ENCODE measurements around the gene TMED9.

DNA sequence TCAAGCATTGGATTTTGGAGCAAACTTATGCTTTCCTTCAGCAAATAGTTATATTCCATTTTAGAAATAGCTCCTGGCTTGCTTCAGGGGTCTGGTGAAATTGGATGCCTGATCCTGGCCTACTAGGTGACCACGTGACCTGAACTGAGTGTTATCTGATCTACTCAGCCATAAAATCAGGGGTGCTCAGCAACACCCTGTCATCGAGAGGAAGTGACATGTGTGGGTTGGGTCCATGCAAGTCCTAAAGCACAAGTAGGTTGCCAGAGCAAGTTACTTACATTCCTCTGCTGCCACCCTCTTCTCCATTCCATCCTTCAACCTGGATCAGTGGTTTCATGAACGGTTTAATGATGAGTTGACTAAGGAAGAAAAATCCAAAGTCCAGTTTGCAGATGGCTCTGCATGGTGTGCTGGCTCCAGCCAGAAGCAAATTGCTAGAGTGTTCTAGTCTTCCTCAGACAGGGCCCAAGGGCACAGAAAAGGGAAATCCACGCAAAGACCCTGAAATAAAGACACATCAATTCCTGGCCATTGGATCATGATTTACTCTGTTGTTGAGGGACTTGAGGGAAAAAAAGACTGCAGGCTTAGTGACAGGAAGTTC, 34.9 kb upstream of the TMED9 start:
- TF ChIP-seq, protein P1, sequence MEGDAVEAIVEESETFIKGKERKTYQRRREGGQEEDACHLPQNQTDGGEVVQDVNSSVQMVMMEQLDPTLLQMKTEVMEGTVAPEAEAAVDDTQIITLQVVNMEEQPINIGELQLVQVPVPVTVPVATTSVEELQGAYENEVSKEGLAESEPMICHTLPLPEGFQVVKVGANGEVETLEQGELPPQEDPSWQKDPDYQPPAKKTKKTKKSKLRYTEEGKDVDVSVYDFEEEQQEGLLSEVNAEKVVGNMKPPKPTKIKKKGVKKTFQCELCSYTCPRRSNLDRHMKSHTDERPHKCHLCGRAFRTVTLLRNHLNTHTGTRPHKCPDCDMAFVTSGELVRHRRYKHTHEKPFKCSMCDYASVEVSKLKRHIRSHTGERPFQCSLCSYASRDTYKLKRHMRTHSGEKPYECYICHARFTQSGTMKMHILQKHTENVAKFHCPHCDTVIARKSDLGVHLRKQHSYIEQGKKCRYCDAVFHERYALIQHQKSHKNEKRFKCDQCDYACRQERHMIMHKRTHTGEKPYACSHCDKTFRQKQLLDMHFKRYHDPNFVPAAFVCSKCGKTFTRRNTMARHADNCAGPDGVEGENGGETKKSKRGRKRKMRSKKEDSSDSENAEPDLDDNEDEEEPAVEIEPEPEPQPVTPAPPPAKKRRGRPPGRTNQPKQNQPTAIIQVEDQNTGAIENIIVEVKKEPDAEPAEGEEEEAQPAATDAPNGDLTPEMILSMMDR (IDR thresholded peaks at IDR 0.05), result no peak
- TF ChIP-seq POLR2A (IDR thresholded peaks at IDR 0.05), result no peak

Measured in heart left ventricle (tissue), 13 donors.